NCI-H1092 treated with DMSO at 0.1 percent for 48 hours (cell line): Measurements from ENCODE around the gene NACC2.

Experiments used
- DNase-seq: peaks from one replicate; lab custom pipeline; 2025; lab: John Stamatoyannopoulos, UW

Gene NACC2

GRCh38 chr9:136129176-136129575, 34.1 kb upstream of the NACC2 start:
- no peak for DNase-seq

- no peak for DNase-seq
Observed at GRCh38 chr9:136128436-136128835, 33.3 kb upstream of the NACC2 start.

DNA sequence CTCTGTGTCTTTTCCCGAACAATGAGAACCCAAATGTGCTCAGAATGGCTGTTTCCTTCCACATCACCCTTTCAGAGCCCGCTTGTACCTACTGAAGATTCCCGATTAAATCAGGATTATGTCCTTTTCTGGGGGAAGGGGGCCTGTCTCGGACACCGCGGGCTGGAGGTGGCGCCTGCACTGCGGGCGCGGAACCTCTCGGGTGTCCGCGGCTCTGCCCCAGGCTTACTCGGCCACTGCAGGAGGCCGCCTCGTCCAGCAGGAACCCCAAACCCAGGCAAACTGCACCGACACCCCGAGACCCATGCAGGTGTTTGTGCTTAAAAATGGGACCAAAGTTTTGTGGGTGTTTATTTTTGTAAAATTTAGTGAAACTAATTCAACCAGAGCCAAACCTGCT, 32.2 kb upstream of the NACC2 start:
- no peak for DNase-seq

DNA sequence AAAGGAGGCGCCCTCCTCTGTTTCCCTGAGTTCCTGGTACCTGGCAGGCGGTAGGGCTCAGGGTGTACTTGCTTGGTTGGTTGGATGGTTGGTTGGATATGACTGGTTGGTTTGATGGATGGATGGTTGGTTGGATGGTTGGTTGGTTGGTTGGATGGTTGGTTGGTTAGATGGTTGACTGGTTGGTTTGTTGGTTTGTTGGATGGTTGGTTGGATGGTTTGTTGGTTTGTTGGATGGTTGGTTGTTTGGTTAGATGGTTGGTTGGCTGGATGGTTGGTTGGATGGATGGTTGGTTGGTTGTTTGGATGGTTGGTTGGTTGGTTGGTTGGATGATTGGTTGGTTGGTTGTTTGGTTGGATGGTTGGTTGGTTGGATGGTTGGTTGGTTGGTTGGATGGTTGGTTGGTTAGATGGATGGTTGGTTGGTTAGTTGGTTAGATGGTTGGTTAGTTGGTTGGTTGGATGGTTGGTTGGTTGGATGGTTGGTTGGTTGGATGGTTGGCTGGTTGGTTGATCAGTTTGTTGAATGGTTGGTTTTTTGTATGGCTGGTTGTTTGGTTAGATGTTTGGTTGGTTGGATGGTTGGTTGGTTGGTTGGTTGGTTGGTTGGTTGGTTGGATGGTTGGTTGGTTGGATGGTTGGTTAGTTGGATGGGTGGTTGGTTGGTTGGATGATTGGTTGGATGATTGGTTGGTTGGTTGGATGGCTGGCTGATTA, 30.0 kb upstream of the NACC2 start:
- DNase-seq: no peak

GRCh38 chr9:136122425-136123383, 27.6 kb upstream of the NACC2 start:
- DNase-seq: peak; percentile 23

DNA sequence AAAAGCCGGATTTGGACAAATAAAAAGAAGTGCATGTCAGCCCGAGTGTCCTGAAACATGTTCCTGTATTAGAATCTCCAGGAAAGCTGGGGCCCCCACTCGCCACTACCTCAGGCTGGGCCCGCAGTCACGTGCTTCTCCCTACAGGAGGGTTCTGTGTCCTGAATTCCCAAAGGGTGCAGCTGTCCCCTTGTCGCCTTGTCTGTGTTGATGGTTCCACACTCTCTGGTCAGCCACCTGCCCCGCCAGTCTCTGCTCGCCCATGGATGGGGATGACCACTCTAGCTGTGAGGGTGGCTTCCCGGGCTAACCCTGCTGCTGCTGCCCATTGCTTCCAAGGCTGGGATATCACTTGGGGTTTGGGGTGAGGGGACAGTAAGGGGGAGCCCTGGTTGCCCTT, 26.7 kb upstream of the NACC2 start:
- DNase-seq: no peak

GRCh38 chr9:136120438-136120844, 25.4 kb upstream of the NACC2 start:
- no peak for DNase-seq

- no peak for DNase-seq
Observed at GRCh38 chr9:136119883-136120393, 24.8 kb upstream of the NACC2 start.

DNA sequence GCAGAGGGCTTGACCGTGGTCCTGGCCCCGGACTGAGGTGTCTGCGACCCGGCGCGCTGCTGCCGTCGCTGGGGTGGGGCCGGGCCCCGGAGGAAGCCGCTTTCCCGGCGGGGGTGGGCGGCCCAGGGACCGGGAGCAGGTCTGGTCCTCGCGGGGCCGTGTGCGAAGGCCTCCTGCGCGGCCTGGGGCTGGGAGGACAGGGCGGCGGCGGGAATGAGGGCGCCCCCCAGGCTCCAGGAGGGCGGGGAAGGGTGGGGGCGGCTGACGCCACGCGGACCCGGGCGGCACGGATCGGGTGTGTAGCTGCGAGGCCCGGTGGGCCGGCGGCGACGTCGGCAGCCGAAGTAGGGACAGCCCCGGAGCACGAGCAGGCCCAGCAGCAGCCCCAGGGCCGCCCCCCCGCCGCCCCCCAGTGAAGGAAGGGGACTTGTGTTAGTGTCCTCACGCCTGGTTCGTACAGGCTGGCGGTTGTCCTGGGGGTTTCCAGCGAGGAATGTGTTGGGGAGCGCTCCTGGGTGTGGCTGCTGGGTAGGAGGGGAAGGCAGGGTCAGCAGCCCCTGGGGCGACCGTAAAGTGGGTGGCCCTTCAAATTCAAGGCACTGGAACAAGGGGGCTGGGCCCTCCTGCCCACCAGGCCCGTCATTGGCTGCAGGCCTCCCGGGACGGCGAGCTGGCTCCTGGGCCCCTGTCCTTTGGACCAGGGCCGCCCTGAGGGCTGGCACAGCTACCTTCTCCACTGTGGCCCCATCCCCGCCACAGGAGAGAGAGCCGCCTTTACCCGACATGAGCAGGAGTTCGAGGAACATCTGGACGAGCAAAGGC, 24.2 kb upstream of the NACC2 start:
- DNase-seq: no peak

GRCh38 chr9:136118320-136119060, 23.4 kb upstream of the NACC2 start, which contains the start of gene TMEM250:
Gene TMEM250, minus strand, starts transcription at chr9:136118875. Its CDS starts 1,975 bp downstream, at chr9:136116900.
- peak; percentile 97 for DNase-seq

GRCh38 chr9:136117916-136118319, 22.8 kb upstream of the NACC2 start:
- DNase-seq: no peak

DNA sequence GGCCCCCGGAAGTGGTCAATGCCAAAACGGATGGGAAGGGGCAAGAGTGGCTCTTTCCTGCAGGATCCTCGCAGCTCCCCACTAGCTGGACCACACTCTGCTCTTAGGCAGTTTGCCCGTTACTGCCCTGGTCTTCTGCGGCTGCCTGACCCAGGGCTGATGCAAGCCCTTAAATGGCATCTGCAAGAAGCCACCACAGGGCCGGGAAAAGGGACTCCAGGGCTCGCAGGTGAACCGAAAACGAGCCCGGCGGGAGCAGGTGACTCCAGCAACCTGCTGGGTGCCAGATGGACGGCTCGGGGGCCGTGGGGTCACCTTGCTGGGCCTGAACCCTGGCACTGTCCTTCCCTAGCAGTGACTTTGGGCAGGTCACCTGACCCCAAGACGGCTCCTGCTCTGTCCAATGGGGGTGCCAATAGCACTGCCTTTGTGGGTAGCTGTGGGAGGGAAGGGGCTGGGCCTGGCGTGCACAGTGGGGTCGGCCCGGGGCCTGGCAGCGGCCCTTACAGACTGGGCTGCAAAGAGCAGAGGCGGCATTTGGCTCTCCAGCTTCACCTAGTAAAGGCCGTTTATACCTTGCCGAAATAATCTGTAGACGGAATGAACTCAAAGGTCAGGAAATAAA, 22.3 kb upstream of the NACC2 start:
- DNase-seq: no peak

DNA sequence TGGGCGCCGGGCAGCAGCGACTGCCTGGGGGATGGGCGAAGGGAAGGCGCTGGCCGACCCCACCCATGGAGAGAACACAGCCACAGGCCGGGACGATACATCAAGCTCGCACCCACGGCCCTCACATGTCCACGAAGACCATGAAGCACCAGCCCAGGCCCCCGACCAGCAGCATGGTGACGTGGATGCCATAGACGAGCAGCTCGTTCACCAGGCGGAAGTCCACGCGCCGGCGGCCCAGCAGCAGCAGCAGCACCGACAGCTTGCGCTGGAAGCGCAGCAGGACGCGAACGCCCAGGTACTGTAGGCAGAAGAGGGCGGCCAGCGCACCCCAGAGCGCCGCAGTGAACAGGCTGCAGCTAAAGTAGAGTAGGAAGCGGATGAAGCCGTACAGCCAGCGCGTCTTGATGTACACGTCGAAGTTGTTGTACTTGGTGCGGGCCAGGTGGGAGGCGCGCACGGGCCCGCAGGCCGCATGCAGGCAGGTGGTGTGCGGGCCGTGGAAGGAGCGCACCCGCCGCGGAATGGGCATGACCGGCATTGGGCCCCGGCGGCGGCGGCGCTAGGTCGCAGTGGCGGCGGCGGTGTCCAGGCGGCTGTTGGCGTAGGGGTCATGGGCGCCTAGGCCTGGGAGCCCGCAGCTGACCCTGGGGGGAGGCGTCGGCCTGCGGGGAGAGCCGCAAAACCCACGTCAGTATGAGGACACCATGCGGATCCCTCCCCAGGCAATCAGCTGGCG, 21.4 kb upstream of the NACC2 start:
- DNase-seq: no peak

- DNase-seq: no peak
Observed at GRCh38 chr9:136115641-136116359, 20.7 kb upstream of the NACC2 start.

DNA sequence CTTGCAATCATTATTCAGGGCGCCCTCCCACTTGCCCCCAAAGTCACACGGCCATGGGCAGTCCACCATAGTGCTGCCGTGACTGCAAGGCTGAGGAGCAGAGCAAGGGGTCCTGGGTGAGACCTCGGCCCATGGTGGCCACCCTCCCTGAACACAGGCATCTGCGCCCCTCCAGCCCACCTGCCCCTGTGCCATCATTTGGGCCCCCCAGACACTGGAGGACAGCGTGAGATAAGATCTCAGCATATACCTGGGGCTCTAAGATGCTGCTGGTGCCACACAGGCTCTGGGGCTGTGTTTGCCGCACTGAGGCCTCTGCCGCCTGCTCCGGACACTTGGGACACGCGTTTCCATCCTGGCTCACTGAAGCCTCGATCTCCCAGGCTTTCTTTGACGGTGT, 20.1 kb upstream of the NACC2 start:
- no peak for DNase-seq

DNA sequence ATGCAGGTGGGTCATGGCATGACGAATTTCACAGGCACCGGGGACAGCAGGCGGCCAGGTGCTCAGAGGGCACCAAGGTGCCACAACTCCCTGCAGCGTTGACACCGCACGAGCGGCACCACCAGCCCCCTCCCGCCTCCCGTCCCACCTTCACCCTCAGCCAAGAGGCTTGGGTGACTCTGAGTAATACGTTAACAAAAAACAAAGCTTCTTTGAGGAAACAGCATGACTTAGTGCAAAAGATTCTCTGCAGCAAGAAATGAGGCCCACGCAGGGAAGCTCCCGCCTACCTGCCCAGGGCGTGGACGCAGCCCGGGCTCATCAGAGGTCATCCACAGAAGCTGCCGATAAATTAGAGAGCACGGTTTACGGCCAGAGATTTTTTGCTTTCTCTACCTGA, 19.5 kb upstream of the NACC2 start:
- DNase-seq: no peak

GRCh38 chr9:136112541-136112940, 17.5 kb upstream of the NACC2 start:
- no peak for DNase-seq

DNA sequence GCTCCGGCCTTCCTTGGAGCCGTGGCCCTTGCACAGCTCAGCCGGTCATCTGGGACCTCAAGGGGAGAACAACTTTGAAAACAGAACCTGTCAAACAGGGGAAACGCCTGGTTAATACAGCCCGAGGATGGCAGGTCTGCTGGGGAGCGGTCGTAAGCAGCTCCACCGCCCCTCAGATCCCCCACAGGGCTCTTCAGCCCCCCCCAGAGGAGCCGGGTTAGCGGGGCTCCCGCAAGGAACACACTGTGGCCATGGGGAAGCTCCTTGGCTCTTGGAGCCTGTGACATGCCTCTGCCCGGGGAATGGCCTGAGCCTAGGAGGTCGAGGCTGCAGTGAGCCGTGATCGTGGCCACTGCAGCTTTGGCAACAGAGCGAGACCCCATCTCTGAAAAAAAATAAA, 16.8 kb upstream of the NACC2 start:
- no peak for DNase-seq

DNA sequence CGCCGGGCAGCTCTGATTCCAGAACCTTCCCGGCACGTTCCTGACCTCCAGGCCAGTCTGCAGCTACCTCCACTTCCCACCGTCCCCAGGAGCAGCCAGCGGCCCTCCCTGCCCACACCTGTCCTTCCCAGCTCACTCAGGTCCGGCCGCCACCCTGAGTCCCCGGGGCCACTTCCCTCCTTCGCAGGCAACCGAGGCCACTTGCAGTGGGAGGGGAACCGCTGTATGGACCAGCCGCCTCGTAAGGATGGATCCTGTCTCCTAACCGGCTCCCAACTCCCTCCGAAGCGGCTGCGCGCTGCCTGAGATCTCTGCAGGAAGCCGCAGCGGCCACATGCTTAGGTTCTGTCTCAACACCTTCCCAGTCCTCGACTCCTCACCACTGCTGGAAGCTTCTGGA, 16.1 kb upstream of the NACC2 start:
- no peak for DNase-seq
